Measurements from ENCODE around the gene ARHGAP15. TPM values are rescaled to one million over a fixed set of nuclear protein-coding genes. Genes with fewer than 3 reads are reported as not detected.
"Not testable (repeated sequence)": the region's sequence is repeated elsewhere in the genome, so short reads cannot be mapped to it uniquely, and the experiment has no call there.

The ARHGAP15 gene
- total and polyA plus RNA-seq, 2 donors (not counting 1 experiment from before 2014, with no cell fraction given), result 0.07 TPM; not detected in 1

- DNase-seq (ENCODE audit: low read depth in 2 of 2), result no peak
- Histone ChIP-seq H3K9ac (ENCODE audit: insufficient read depth, low read length) (no peak overlapping the region), H3K4me2 (ENCODE audit: extremely low read depth, insufficient read depth, low read length) (no peak overlapping the region), H3K27ac (ENCODE audit: insufficient read depth, low read length) (no peak overlapping the region), H2AFZ (ENCODE audit: low read length) (no peak overlapping the region), H3K4me1 (ENCODE audit: control insufficient read depth, extremely low read depth, insufficient read depth, low read length) (no peaks in the 10 kb centered on the region), H4K20me1 (ENCODE audit: control insufficient read depth, extremely low read depth, insufficient read depth, low read length) (no peaks in the 10 kb centered on the region), H3K27me3 (ENCODE audit: control insufficient read depth, insufficient read depth, low read length) (no peaks in the 10 kb centered on the region), H3K36me3 (ENCODE audit: control insufficient read depth, insufficient read depth, low read length) (no peaks in the 10 kb centered on the region), H3K4me3 (replicated peaks in 1 of 4; ENCODE audit: control extremely low read depth in 1 of 4, insufficient read depth in 1 of 4, low read depth in 3 of 4, low read length in 4 of 4) (no peak overlapping the region), H3K79me2 (ENCODE audit: control insufficient read depth, insufficient read depth, low read length) (no peaks in the 10 kb centered on the region), H3K9me3 (ENCODE audit: control insufficient read depth, insufficient read depth, low read depth, low read length) (no peaks in the 10 kb centered on the region)
- TF ChIP-seq CTCF (conservative IDR thresholded peaks at IDR 0.05 in 1 of 2, IDR thresholded peaks at IDR 0.05 in 1 of 2; ENCODE audit: low read depth in 1 of 2, low read length in 2 of 2) (no peak), EZH2 (IDR thresholded peaks at IDR 0.05; ENCODE audit: low read length, missing control alignments) (no peak)
These were observed 402.8 kb downstream of the ARHGAP15 start for GRCh38 chr2:143532061-143532460.

GRCh38 chr2:143533846-143534245 is 404.6 kb downstream of the ARHGAP15 start:
- H3K27me3 ChIP-seq (ENCODE audit: control insufficient read depth, insufficient read depth, low read length), result no peaks in the 10 kb centered on the region
- H2AFZ ChIP-seq (ENCODE audit: low read length), result no peak overlapping the region
- TF ChIP-seq EZH2 (IDR thresholded peaks at IDR 0.05; ENCODE audit: low read length, missing control alignments) (no peak), CTCF (conservative IDR thresholded peaks at IDR 0.05 in 1 of 2, IDR thresholded peaks at IDR 0.05 in 1 of 2; ENCODE audit: low read depth in 1 of 2, low read length in 2 of 2) (no peak)
- H3K9me3 ChIP-seq (ENCODE audit: control insufficient read depth, insufficient read depth, low read depth, low read length), result no peaks in the 10 kb centered on the region
- H3K79me2 ChIP-seq (ENCODE audit: control insufficient read depth, insufficient read depth, low read length), result no peaks in the 10 kb centered on the region
- H3K4me2 ChIP-seq (ENCODE audit: extremely low read depth, insufficient read depth, low read length), result no peak overlapping the region
- no peaks in the 10 kb centered on the region for H3K4me1 ChIP-seq (ENCODE audit: control insufficient read depth, extremely low read depth, insufficient read depth, low read length)
- H3K27ac ChIP-seq (ENCODE audit: insufficient read depth, low read length), result no peak overlapping the region
- H4K20me1 ChIP-seq (ENCODE audit: control insufficient read depth, extremely low read depth, insufficient read depth, low read length), result no peaks in the 10 kb centered on the region
- no peak for DNase-seq (ENCODE audit: low read depth in 2 of 2)
- no peak overlapping the region for H3K4me3 ChIP-seq (replicated peaks in 1 of 4; ENCODE audit: control extremely low read depth in 1 of 4, insufficient read depth in 1 of 4, low read depth in 3 of 4, low read length in 4 of 4)
- no peaks in the 10 kb centered on the region for H3K36me3 ChIP-seq (ENCODE audit: control insufficient read depth, insufficient read depth, low read length)
- no peak overlapping the region for H3K9ac ChIP-seq (ENCODE audit: insufficient read depth, low read length)

DNA sequence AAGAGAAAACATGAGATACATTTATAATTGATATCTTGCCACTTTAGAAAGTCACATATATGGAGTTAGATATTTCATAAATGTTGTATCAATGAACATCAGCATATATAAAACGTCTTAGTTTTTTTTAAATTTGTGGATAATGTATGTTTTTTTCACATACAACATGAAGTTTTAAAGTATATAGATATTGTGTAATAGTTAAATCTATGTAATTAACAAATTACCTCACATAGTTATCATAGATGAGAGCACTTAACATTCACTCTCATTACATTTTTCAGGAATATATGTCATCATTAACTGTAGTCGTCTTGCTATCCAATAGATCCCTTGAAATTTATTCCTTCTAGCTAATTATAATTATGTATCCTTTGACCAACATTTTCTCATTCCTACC is 406.6 kb downstream of the ARHGAP15 start:
- Histone ChIP-seq H4K20me1 (ENCODE audit: control insufficient read depth, extremely low read depth, insufficient read depth, low read length) (no peaks in the 10 kb centered on the region), H3K27ac (ENCODE audit: insufficient read depth, low read length) (no peak overlapping the region), H3K79me2 (ENCODE audit: control insufficient read depth, insufficient read depth, low read length) (no peaks in the 10 kb centered on the region), H3K4me1 (ENCODE audit: control insufficient read depth, extremely low read depth, insufficient read depth, low read length) (no peaks in the 10 kb centered on the region), H2AFZ (ENCODE audit: low read length) (no peak overlapping the region), H3K4me3 (replicated peaks in 1 of 4; ENCODE audit: control extremely low read depth in 1 of 4, insufficient read depth in 1 of 4, low read depth in 3 of 4, low read length in 4 of 4) (no peak overlapping the region), H3K4me2 (ENCODE audit: extremely low read depth, insufficient read depth, low read length) (no peak overlapping the region), H3K36me3 (ENCODE audit: control insufficient read depth, insufficient read depth, low read length) (no peaks in the 10 kb centered on the region), H3K9ac (ENCODE audit: insufficient read depth, low read length) (no peak overlapping the region), H3K9me3 (ENCODE audit: control insufficient read depth, insufficient read depth, low read depth, low read length) (no peaks in the 10 kb centered on the region), H3K27me3 (ENCODE audit: control insufficient read depth, insufficient read depth, low read length) (no peaks in the 10 kb centered on the region)
- DNase-seq (ENCODE audit: low read depth in 2 of 2), result no peak
- no peak for TF ChIP-seq EZH2 (IDR thresholded peaks at IDR 0.05; ENCODE audit: low read length, missing control alignments)
- no peak for TF ChIP-seq CTCF (conservative IDR thresholded peaks at IDR 0.05 in 1 of 2, IDR thresholded peaks at IDR 0.05 in 1 of 2; ENCODE audit: low read depth in 1 of 2, low read length in 2 of 2)

DNA sequence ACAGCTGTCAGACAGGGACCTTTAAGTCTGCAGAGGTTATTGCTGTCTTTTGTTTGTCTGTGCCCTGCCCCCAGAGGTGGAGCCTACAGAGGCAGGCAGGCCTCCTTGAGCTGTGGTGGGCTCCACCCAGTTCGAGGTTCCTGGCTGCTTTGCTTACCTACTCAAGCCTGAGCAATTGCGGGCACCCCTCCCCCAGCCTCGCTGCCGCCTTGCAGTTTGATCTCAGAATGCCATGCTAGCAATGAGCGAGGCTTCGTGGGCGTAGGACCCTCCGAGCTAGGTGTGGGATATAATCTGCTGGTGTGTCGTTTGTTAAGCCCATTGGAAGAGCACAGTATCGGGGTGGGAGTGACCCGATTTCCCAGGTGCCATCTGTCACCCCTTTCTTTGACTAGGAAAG is 412.7 kb downstream of the ARHGAP15 start:
- not testable (repeated sequence) for H3K4me3 ChIP-seq (replicated peaks in 1 of 4; ENCODE audit: control extremely low read depth in 1 of 4, insufficient read depth in 1 of 4, low read depth in 3 of 4, low read length in 4 of 4); H3K4me1 ChIP-seq (ENCODE audit: control insufficient read depth, extremely low read depth, insufficient read depth, low read length)

More for the DNA sequence above, 412.7 kb downstream of the ARHGAP15 start:
- not testable (repeated sequence) for H3K27me3 ChIP-seq (ENCODE audit: control insufficient read depth, insufficient read depth, low read length); H4K20me1 ChIP-seq (ENCODE audit: control insufficient read depth, extremely low read depth, insufficient read depth, low read length); H3K36me3 ChIP-seq (ENCODE audit: control insufficient read depth, insufficient read depth, low read length); H3K9ac ChIP-seq (ENCODE audit: insufficient read depth, low read length); H2AFZ ChIP-seq (ENCODE audit: low read length); H3K9me3 ChIP-seq (ENCODE audit: control insufficient read depth, insufficient read depth, low read depth, low read length); H3K4me2 ChIP-seq (ENCODE audit: extremely low read depth, insufficient read depth, low read length); H3K79me2 ChIP-seq (ENCODE audit: control insufficient read depth, insufficient read depth, low read length); DNase-seq (ENCODE audit: low read depth in 2 of 2); H3K27ac ChIP-seq (ENCODE audit: insufficient read depth, low read length)

All from fibroblast of lung (primary cell).